ENCODE results near the gene EPN2. TPM values are rescaled to one million over a fixed set of nuclear protein-coding genes. Genes with fewer than 3 reads are reported as not detected.

EPN2 gene
- total and polyA plus RNA-seq, 10 of the 15 experiments (the other 5 are each of a cell fraction or from before 2014, with no cell fraction given) = 0.26 to 8.4 (median 4.7) TPM

GRCh38 chr17:19381361-19381740, 144.2 kb downstream of the EPN2 start (continued):
- TF ChIP-seq, protein P1, sequence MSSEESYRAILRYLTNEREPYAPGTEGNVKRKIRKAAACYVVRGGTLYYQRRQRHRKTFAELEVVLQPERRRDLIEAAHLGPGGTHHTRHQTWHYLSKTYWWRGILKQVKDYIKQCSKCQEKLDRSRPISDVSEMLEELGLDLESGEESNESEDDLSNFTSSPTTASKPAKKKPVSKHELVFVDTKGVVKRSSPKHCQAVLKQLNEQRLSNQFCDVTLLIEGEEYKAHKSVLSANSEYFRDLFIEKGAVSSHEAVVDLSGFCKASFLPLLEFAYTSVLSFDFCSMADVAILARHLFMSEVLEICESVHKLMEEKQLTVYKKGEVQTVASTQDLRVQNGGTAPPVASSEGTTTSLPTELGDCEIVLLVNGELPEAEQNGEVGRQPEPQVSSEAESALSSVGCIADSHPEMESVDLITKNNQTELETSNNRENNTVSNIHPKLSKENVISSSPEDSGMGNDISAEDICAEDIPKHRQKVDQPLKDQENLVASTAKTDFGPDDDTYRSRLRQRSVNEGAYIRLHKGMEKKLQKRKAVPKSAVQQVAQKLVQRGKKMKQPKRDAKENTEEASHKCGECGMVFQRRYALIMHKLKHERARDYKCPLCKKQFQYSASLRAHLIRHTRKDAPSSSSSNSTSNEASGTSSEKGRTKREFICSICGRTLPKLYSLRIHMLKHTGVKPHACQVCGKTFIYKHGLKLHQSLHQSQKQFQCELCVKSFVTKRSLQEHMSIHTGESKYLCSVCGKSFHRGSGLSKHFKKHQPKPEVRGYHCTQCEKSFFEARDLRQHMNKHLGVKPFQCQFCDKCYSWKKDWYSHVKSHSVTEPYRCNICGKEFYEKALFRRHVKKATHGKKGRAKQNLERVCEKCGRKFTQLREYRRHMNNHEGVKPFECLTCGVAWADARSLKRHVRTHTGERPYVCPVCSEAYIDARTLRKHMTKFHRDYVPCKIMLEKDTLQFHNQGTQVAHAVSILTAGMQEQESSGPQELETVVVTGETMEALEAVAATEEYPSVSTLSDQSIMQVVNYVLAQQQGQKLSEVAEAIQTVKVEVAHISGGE (CRISPR knock-in tag; IDR thresholded peaks at IDR 0.05) = no peak
- no peak for TF ChIP-seq RCOR1 (conservative IDR thresholded peaks at IDR 0.05; ENCODE audit: low read depth, low read length)
- TF ChIP-seq POU2F2 (IDR thresholded peaks at IDR 0.05; ENCODE audit: borderline replicate concordance, low read depth, low read length) = no peak
- no peak for TF ChIP-seq GABPA (IDR thresholded peaks at IDR 0.05; ENCODE audit: low read depth)
- TF ChIP-seq, protein P2, sequence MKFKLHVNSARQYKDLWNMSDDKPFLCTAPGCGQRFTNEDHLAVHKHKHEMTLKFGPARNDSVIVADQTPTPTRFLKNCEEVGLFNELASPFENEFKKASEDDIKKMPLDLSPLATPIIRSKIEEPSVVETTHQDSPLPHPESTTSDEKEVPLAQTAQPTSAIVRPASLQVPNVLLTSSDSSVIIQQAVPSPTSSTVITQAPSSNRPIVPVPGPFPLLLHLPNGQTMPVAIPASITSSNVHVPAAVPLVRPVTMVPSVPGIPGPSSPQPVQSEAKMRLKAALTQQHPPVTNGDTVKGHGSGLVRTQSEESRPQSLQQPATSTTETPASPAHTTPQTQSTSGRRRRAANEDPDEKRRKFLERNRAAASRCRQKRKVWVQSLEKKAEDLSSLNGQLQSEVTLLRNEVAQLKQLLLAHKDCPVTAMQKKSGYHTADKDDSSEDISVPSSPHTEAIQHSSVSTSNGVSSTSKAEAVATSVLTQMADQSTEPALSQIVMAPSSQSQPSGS (IDR thresholded peaks at IDR 0.05; ENCODE audit: low read length) = no peak
- no peak for TF ChIP-seq RB1 (IDR thresholded peaks at IDR 0.05; ENCODE audit: borderline replicate concordance)
- no peak for TF ChIP-seq MAX (IDR thresholded peaks at IDR 0.05; ENCODE audit: low read depth, low read length)
- TF ChIP-seq NFYB (IDR thresholded peaks at IDR 0.05; ENCODE audit: insufficient read depth, low read depth, low read length) = no peak
- TF ChIP-seq SIX5 (IDR thresholded peaks at IDR 0.05; ENCODE audit: low read depth, low read length, severe bottlenecking) = no peak

Data from GM12878 (cell line).